ENCODE results near the gene PTPN6.
"Not testable (repeated sequence)": the region's sequence is repeated elsewhere in the genome, so short reads cannot be mapped to it uniquely, and the experiment has no call there.

PTPN6 gene

DNA sequence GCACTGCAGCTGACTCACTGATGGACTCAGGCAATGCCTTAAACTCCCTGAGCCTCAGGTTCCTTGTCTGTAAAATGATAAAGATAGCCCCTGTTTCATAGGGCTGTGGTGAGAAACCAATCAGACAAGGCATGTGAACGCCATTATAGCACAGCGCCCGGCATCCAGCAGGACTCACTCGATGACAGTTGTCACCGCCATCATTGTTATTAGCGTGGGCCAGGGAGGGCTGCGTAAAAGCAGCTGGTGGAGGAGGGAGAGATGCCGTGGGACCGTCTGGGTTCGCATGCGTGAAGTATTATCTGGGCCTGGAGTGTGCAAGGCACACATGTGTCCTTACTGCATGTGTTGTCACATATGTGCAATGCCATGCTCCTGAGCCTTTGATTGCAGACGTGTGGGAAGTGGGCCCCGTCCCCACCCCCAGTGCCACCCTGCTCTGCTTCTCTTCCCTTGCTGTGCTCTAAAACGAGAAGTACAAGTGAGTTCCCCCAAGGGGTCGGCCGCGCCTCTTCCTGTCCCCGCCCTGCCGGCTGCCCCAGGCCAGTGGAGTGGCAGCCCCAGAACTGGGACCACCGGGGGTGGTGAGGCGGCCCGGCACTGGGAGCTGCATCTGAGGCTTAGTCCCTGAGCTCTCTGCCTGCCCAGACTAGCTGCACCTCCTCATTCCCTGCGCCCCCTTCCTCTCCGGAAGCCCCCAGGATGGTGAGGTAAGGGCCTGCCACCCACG, at the start of gene PTPN6:
PTPN6 (plus strand) TSS at position 546 of the 730 bp plus-strand sequence; CDS start at position 703, 157 bp downstream.
- no peak for DNase-seq (ENCODE audit: low spot score)

DNA sequence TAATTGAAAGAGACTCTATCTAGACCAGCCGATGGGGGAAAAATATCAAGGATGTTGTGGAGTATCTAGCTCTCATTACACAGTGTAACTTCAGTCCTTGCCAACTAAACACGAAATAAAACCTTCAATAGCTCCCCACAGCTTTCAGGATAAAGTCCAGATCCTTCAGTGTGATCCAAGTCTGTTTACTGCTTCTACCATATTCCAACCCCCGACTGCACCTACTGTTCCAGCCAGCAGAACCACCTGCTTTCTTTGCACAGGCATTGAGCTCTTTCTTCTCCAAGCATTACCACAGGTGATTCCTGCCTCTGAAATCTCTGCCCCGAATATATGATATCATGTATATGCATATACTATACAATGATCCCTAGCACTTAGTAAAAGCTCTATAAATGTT, 48.7 kb upstream of the PTPN6 start:
- DNase-seq (ENCODE audit: low spot score), result no peak

DNA sequence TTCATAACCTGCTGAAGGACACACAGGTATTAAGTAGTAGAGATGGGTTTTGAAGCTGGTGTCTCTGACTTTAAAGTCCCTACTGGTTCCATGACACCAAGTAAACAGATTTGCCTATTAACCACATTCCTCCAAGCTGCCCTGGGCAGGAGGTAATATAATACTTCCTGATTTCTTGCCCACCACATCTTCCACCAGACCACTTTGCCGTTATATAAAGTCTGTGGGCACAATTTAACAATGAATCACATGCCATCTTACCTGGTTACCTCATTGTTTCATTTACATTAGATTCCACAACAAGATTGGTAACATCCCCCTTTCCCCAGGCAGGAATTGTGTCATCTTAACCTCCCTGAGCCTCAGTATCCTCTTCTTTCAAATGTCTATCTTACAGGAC, 47.4 kb upstream of the PTPN6 start:
- DNase-seq (ENCODE audit: low spot score), result no peak

DNA sequence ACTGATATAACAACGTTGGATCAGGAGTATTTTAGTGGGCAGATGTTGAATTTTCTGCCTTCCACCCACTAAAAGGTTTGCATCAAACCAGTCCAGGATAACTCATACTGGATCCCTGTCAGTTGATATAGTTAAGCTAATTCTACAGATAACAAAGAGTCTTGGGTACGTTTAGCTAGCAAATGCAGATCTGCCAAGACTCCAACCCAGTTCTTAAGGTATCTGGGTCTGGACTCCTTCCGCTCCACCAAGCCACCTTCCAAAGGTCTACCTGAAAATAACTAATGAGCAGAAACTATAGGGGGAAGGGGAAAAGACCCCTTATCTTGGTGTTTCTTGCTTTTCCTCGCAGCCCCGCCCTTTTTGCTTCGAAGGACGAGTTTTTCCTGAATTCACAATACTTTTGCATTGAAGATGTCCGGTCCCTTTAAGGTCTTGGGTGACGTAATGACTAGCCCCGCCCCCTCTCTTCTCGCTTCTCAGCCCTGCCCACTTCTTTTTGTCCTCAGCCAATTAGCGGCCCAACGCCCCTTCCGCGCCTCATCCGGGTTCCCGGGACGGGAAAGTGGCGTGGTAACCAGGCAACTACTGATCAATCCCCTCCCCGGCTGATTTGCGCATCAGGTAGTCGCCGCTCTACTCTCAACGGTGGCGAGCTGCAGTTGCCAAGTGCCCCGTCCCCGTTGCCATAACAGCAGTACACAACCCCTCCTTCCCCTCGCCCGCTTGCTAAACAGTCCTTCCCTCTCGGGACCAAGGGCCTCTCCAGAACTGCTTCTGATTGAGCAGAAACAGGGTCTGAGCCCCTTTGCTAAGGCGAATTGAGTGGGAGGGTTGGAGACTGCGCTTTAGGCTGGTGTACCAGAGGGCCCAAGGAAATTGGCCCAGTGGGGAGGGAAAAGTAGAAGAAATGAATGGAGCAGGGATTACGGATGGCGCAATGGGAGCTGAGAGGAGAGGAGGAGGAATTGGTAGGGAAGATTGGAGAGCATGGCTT, 46.6 kb upstream of the PTPN6 start, which contains the start of gene LRRC23:
LRRC23 (plus strand) TSS at position 543 of the 997 bp plus-strand sequence. CDS start 812 bp downstream, outside the sequence.
- peak; percentile 97 for DNase-seq (ENCODE audit: low spot score)

DNA sequence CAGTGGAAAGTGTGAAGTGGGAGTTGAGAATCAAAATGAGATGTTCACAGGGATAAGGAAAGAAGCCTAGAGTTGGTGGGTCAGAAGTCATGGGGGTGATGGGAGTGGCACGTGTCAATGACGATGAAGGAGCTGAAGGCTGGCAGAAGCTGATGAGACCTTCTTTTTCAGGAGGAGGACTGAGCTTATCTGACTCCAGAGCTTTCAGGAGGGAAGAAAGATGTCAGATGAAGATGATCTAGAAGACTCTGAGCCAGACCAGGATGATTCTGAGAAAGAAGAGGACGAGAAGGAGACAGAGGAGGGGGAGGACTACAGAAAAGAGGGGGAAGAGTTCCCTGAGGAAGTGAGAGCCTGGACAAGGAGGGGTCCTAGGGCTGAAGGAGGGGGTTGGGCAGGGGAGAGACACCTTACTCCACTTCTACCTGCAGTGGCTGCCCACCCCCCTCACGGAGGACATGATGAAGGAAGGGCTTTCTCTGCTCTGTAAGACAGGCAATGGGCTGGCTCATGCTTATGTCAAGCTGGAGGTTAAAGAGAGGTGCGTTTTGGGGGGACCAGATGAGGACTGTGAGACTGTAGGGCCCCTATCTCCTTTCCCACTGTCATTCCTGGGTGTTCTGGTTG, 45.6 kb upstream of the PTPN6 start:
- DNase-seq (ENCODE audit: low spot score), result no peak

DNA sequence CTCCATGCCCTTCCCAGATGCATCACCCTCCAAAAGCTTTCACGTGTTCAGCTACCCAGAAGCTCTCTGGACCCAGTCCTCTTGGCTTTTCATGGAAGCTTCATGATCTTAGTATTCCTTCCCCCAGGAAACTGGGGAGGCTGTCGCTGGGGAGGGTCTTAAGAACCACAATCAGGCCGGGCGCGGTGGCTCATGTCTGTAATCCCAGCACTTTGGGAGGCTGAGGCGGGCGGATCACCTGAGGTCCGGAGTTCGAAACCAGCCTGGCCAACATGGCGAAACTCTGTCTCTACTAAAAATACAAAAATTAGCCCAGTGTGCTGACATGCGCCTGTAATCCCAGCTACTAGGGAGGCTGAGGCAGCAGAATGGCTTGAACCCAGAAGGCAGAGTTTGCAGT, 43.0 kb upstream of the PTPN6 start:
- DNase-seq (ENCODE audit: low spot score), result not testable (repeated sequence)

DNA sequence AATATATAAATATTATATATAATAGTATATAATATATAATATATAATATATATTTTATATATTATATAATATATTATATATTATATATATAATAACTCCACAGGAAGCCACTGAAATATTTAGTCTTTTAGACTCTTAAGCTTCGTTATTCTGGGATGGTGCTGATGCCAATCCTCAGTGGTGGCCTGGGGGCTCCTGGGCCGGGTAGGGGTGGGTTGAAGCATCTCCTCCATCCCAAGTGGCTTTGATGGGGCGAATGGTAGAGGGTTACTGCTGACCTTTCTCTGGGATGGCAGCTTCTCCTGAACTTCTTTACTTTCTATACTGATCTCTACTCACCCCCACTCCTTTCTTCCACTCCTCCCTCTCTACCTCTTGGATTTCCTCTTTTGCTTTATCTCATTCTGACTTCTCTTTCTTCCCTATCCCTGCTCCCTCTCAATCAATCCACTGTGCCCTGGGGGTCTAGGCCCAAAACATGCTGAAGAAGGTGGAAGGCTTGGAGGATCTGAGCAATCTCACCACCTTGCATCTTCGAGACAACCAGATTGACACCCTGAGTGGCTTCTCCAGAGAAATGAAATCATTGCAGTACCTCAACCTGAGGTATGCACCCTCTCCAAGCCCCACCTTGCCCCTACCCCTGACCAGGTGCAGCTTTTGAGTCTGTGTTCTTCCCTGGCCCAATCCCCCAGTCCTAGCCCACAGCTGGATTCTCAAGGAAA, 41.6 kb upstream of the PTPN6 start:
- DNase-seq (ENCODE audit: low spot score), result no peak

DNA sequence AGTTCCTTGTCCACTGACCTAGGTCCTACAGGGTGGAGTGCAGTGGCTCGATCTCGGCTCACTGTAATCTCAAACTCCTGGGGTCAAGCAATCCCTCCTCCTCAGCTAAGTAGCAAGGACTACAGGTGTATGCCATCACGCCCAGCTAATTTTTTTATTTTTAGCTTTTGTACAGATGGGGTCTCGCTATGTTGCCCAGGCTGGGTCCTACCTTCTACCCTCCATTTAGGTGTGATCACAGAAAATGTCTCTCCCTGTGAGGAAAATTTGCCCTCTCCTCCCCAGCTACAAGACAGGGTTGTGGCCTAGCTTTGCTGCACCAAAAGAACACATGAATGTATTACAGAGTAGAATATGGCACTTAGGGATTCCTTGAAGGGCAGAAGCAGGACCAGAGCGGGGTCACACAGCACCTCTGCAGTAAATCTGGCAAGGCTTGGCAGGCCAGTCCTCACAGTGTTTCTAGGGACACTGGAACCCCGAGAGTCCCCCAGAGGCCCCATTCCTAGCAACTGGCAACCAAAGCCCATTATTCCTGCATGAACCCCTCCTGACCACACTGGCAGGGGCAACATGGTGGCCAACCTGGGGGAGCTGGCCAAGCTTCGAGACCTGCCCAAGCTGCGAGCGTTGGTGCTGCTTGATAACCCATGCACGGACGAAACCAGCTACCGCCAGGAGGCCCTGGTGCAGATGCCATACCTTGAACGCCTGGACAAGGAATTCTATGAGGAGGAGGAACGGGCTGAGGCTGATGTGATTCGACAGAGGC, 38.8 kb upstream of the PTPN6 start:
- DNase-seq (ENCODE audit: low spot score), result no peak

DNA sequence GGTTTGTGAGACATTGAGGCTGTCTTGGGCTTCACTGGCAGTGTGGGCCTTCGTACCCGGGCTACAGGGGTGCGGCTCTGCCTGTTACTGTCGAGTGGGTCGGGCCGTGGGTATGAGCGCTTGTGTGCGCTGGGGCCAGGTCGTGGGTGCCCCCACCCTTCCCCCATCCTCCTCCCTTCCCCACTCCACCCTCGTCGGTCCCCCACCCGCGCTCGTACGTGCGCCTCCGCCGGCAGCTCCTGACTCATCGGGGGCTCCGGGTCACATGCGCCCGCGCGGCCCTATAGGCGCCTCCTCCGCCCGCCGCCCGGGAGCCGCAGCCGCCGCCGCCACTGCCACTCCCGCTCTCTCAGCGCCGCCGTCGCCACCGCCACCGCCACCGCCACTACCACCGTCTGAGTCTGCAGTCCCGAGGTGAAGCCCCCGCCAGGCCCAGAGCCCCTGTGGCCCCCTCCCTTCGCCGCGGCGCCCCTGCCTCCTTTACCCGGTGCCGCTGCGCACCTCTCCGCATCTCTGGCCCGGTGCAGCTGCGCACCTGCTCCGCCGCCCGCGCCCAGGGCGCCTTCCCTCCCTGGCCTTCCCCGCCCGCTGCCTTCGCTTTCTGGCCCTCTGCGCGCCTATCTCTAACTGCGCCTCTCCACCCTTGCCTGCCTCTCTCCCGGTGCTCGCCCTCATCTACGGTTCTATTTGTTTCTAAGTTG, 36.8 kb upstream of the PTPN6 start, which contains the start of gene ENO2:
ENO2 (plus strand) TSS at position 335 of the 701 bp plus-strand sequence. CDS start 1,253 bp downstream, outside the sequence.
- DNase-seq (ENCODE audit: low spot score), result peak; percentile 86

DNA sequence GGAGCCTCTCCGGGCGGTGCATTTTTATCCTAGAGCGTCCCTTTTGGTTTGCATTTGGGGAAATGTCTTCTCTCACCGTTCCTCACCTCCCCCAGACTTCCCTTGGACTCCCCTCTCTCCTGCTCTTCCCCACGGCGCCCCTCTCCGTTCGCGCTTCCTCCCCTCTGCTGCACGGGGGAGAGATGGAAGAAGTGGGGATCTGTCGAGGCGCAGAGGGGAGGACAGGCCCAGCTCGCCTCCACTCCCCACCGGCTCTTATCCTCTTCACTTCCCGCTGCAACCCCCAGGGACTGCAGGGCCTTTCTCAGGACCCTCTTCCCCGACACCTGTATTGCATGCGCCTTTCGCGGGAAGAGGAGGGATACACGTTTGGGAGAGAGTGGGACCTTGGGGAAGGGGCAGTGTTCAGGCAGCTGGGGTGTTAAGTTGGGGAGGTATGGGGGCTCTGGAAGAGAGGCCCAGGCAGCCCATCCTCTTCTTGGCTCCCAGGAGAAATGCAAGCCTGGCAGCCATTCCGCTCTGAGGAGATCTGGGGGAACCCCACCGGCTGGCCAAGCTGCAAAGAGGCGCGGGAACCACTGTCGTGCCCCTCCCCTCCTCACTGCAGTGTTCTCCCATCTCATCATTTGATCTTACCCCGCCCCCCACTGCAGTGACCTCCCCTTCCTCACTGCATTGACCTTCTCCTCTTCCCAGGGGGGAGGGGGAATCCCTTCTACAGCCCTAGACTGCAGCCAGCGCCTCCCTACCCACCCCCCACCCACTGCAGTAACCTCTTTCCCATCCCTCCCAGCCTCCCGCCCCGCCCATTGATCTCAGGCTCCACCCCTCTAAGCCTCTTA, 36.0 kb upstream of the PTPN6 start:
- no peak for DNase-seq (ENCODE audit: low spot score)

DNA sequence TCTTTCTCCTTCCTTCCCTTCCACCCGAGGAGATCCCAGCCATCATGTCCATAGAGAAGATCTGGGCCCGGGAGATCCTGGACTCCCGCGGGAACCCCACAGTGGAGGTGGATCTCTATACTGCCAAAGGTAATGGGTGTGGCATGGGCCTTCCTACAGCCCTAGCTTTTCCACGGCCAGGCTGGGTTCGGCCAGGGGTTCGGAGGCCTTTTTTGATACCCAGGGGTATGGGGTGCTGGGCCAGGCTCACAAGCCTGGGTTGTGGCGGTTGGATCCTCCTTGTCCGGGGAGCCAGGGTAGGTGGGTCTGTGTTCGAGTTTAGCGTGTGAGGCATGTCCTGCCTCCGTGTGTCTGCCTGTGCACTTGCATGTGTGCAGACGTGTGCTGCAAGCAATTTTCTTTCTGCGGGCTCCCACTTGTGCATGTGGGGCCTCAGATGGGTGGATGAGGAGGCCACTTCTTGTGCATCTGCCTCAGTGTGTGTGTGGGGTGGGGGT, 35.3 kb upstream of the PTPN6 start:
- no peak for DNase-seq (ENCODE audit: low spot score)

DNA sequence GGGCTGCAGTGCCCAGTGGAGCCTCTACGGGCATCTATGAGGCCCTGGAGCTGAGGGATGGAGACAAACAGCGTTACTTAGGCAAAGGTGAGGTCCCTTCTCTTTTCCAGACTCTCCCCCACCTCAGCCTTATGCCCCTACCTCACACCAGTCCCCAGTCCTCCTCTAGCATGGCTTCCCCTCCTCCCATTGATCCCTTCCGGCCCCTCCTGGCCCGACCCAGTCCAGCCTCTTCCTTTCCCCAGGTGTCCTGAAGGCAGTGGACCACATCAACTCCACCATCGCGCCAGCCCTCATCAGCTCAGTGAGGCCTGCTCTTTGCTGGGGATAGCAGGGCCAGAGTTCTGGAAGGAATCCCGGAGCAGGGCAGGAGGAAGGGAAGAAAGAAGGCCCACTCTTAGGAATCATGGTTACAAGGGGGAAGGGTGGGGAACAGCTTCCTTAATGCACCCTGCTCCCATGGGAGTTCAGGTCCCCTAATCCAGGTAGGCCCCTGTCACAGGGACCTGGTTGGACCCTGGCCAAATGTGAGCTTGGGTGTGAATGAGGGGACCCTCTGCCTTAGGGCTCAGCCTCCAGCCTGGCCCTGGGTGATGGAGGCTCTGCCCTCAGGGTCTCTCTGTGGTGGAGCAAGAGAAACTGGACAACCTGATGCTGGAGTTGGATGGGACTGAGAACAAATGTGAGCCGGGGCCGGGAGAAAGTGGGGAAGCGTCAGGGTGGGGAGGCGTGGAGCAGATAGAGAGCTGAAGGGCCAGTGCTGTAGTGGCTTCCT, 34.5 kb upstream of the PTPN6 start:
- DNase-seq (ENCODE audit: low spot score), result no peak

DNA sequence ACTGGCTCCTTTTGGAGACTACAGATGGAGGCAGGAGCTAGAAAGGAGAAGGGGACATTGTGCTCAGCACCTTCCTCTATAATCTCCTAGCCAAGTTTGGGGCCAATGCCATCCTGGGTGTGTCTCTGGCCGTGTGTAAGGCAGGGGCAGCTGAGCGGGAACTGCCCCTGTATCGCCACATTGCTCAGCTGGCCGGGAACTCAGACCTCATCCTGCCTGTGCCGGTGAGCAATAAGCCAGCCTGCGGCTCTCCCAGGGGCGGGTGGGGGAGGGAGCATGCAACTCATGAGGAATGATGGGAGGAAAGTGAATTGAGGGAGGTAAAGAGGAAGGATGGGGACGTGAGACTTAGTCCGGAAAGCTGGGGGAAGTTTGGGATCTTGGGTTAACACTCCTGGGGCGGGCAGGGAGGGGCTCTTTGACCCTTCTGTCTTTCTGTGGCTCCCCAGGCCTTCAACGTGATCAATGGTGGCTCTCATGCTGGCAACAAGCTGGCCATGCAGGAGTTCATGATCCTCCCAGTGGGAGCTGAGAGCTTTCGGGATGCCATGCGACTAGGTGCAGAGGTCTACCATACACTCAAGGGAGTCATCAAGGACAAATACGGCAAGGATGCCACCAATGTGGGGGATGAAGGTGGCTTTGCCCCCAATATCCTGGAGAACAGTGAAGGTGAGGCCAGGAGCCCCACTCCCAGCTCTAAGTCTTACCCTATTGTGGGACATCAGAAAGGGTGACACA, 33.5 kb upstream of the PTPN6 start:
- DNase-seq (ENCODE audit: low spot score), result no peak

DNA sequence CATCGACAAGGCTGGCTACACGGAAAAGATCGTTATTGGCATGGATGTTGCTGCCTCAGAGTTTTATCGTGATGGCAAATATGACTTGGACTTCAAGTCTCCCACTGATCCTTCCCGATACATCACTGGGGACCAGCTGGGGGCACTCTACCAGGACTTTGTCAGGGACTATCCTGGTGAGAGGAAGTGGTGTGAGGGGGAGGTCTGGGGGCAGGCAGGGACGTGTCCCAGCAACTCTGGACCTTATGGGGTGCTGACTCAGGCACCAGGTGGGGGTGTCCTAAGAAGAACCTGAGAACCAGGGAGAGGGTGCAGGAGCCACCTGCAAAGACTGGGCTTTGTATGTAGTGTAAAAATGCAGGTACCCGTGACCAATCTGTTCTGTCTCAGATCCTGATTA, 31.6 kb upstream of the PTPN6 start:
- no peak for DNase-seq (ENCODE audit: low spot score)

DNA sequence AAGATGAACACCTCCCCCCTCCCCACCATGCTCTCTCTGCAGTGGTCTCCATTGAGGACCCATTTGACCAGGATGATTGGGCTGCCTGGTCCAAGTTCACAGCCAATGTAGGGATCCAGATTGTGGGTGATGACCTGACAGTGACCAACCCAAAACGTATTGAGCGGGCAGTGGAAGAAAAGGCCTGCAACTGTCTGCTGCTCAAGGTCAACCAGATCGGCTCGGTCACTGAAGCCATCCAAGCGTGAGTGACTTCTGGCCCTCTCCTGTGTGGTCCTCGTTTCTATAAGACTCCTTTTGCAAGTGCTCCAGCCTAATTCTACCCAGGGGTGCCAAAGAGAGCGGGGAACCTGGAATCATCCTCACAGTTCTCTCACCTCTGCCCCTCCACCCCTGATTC, 29.6 kb upstream of the PTPN6 start:
- DNase-seq (ENCODE audit: low spot score), result no peak

DNA sequence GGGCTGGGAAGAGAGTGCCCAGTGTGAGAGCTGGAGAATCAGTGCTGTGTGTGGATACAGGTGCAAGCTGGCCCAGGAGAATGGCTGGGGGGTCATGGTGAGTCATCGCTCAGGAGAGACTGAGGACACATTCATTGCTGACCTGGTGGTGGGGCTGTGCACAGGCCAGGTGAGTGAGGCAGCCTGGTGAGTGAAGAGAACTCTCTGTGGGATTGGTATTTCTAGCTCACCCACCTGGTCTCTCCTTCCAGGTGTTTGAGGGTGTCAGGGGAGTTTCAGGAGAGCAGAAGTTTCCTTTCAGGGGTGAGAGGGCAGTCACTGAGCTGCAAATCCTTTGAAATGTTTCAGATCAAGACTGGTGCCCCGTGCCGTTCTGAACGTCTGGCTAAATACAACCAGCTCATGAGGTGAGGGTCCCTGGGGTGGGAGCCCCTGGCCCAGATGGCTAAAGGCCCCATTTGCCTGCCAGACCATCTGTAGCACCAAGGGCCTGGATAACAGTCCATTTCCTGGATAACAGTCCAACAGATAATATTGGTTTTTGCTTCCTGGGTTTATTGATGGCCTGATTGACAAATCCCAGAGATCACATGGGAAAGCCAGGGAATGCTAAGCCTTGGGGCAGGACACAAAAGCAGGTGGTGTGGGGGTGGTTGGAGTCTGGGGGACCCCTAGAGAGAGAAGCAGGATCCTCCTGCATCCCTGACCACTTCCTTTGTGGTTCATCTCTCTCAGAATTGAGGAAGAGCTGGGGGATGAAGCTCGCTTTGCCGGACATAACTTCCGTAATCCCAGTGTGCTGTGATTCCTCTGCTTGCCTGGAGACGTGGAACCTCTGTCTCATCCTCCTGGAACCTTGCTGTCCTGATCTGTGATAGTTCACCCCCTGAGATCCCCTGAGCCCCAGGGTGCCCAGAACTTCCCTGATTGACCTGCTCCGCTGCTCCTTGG, 28.9 kb upstream of the PTPN6 start:
- DNase-seq (ENCODE audit: low spot score), result no peak

Measured in putamen (tissue), 1 donor.